ENCODE results near the gene GNPDA2.
"Not testable (repeated sequence)": the region's sequence is repeated elsewhere in the genome, so short reads cannot be mapped to it uniquely, and the experiment has no call there.

Gene GNPDA2

GRCh38 chr4:44726038-44726871 lies at the start of gene GNPDA2:
Gene GNPDA2 (minus strand): TSS chr4:44726556. CDS start chr4:44722207, 4,349 bp downstream.
- DNase-seq = peak; percentile 86

GRCh38 chr4:44772340-44772739 lies 46.0 kb upstream of the GNPDA2 start:
- DNase-seq = no peak

GRCh38 chr4:44771789-44772188 lies 45.4 kb upstream of the GNPDA2 start:
- no peak for DNase-seq

- no peak for DNase-seq
Observed at GRCh38 chr4:44766453-44766852, 40.1 kb upstream of the GNPDA2 start.

- DNase-seq = no peak
Observed at GRCh38 chr4:44765116-44765515, 38.8 kb upstream of the GNPDA2 start.

GRCh38 chr4:44761306-44761705 lies 35.0 kb upstream of the GNPDA2 start:
- DNase-seq = no peak

- DNase-seq = no peak
Observed at GRCh38 chr4:44760142-44760898, 34.0 kb upstream of the GNPDA2 start.

- no peak for DNase-seq
Observed at GRCh38 chr4:44756559-44756958, 30.2 kb upstream of the GNPDA2 start.

GRCh38 chr4:44740201-44740600 lies 13.8 kb upstream of the GNPDA2 start:
- no peak for DNase-seq

GRCh38 chr4:44738615-44739014 lies 12.3 kb upstream of the GNPDA2 start:
- DNase-seq = no peak

GRCh38 chr4:44736900-44737299 lies 10.5 kb upstream of the GNPDA2 start:
- DNase-seq = no peak

GRCh38 chr4:44728694-44729093 lies 2.3 kb upstream of the GNPDA2 start:
- DNase-seq = not testable (repeated sequence)

- DNase-seq = no peak
Observed at GRCh38 chr4:44727471-44727870, 1.1 kb upstream of the GNPDA2 start.

GRCh38 chr4:44725726-44726037 lies 674 bp downstream of the GNPDA2 start:
- no peak for DNase-seq

GRCh38 chr4:44725166-44725565 lies 1.2 kb downstream of the GNPDA2 start:
- no peak for DNase-seq

GRCh38 chr4:44722001-44722400 lies 4.4 kb downstream of the GNPDA2 start:
- DNase-seq = no peak

- no peak for DNase-seq
Observed at GRCh38 chr4:44720371-44720770, 6.0 kb downstream of the GNPDA2 start.

- DNase-seq = no peak
Observed at GRCh38 chr4:44716597-44716996, 9.8 kb downstream of the GNPDA2 start.

- DNase-seq = no peak
Observed at GRCh38 chr4:44713125-44713524, 13.2 kb downstream of the GNPDA2 start.

GRCh38 chr4:44704673-44705072 lies 21.7 kb downstream of the GNPDA2 start:
- DNase-seq = no peak

GRCh38 chr4:44701037-44701436 lies 25.3 kb downstream of the GNPDA2 start:
- no peak for DNase-seq

GRCh38 chr4:44700427-44700826 lies 25.9 kb downstream of the GNPDA2 start:
- DNase-seq = no peak

- DNase-seq = no peak
Observed at GRCh38 chr4:44684648-44685047, 41.7 kb downstream of the GNPDA2 start.

- no peak for DNase-seq
Observed at GRCh38 chr4:44679060-44679459, 47.3 kb downstream of the GNPDA2 start.
